Activated gamma-delta T cell (primary cell): ENCODE data around the gene TMEM205.

Source experiments
- DNase-seq: peaks from one replicate; lab custom pipeline; 2025; lab: John Stamatoyannopoulos, UW

Gene TMEM205

GRCh38 chr19:11299946-11300810 is 45.9 kb downstream of the TMEM205 start:
- no peak for DNase-seq

- no peak for DNase-seq
These were observed 49.8 kb downstream of the TMEM205 start for GRCh38 chr19:11296264-11296663.

- DNase-seq = no peak
These were observed 50.3 kb downstream of the TMEM205 start, which contains the start of gene TSPAN16 for GRCh38 chr19:11295665-11296245. TSPAN16 (plus strand) TSS chr19:11296160; CDS start chr19:11296298, 138 bp downstream.

- no peak for DNase-seq
These were observed 50.9 kb downstream of the TMEM205 start for GRCh38 chr19:11295180-11295579.

- DNase-seq = peak; percentile 59
These were observed 52.4 kb downstream of the TMEM205 start for GRCh38 chr19:11293433-11294389.
